ENCODE measurements around the gene SHISAL1.

SHISAL1 gene

GRCh38 chr22:44284711-44285110, 28.0 kb downstream of the SHISAL1 start:
- no peaks in the 10 kb centered on the region for H3K9me3 ChIP-seq (replicated peaks; ENCODE audit: insufficient read depth, low read length)
- H3K27me3 ChIP-seq (replicated peaks; ENCODE audit: insufficient read depth, low read length), result peaks cover 100% of the 10 kb centered on the region
- no peaks in the 10 kb centered on the region for H3K4me1 ChIP-seq (ENCODE audit: low read length)
- no peaks in the 10 kb centered on the region for H3K9me2 ChIP-seq (replicated peaks; ENCODE audit: insufficient read depth, low read length)
- TF ChIP-seq EZH2phosphoT487 (IDR thresholded peaks at IDR 0.05; ENCODE audit: low read length) (no peak), EZH2 (optimal IDR thresholded peaks at IDR 0.05; ENCODE audit: low read depth, low read length) (no peak)
- TF ChIP-seq, protein P1, sequence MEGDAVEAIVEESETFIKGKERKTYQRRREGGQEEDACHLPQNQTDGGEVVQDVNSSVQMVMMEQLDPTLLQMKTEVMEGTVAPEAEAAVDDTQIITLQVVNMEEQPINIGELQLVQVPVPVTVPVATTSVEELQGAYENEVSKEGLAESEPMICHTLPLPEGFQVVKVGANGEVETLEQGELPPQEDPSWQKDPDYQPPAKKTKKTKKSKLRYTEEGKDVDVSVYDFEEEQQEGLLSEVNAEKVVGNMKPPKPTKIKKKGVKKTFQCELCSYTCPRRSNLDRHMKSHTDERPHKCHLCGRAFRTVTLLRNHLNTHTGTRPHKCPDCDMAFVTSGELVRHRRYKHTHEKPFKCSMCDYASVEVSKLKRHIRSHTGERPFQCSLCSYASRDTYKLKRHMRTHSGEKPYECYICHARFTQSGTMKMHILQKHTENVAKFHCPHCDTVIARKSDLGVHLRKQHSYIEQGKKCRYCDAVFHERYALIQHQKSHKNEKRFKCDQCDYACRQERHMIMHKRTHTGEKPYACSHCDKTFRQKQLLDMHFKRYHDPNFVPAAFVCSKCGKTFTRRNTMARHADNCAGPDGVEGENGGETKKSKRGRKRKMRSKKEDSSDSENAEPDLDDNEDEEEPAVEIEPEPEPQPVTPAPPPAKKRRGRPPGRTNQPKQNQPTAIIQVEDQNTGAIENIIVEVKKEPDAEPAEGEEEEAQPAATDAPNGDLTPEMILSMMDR (IDR thresholded peaks at IDR 0.05; ENCODE audit: low read length), result no peak
- no peaks in the 10 kb centered on the region for H3K36me3 ChIP-seq (replicated peaks; ENCODE audit: insufficient read depth, low read length)
- DNase-seq, result no peak
- H3F3A ChIP-seq (ENCODE audit: insufficient read depth, low read length), result no peaks in the 10 kb centered on the region
- no peak overlapping the region for H2AFZ ChIP-seq (ENCODE audit: low read length)
- no peak overlapping the region for H3K9ac ChIP-seq (ENCODE audit: low read length)
- no peak overlapping the region for H3K27ac ChIP-seq (ENCODE audit: low read length)
- H3K4me2 ChIP-seq (ENCODE audit: low read depth, low read length), result no peak overlapping the region
- H3K4me3 ChIP-seq (ENCODE audit: low read length), result no peak overlapping the region
- H3K79me2 ChIP-seq (ENCODE audit: low read length), result no peaks in the 10 kb centered on the region
- no peaks in the 10 kb centered on the region for H4K20me1 ChIP-seq (ENCODE audit: insufficient read depth, low read length)

- Histone ChIP-seq H4K20me1 (ENCODE audit: insufficient read depth, low read length) (no peaks in the 10 kb centered on the region), H3K27me3 (replicated peaks; ENCODE audit: insufficient read depth, low read length) (peaks cover 100% of the 10 kb centered on the region), H3K9ac (ENCODE audit: low read length) (no peak overlapping the region), H3K4me1 (ENCODE audit: low read length) (no peaks in the 10 kb centered on the region), H3K9me3 (replicated peaks; ENCODE audit: insufficient read depth, low read length) (no peaks in the 10 kb centered on the region), H3K79me2 (ENCODE audit: low read length) (no peaks in the 10 kb centered on the region), H3K27ac (ENCODE audit: low read length) (no peak overlapping the region), H3F3A (ENCODE audit: insufficient read depth, low read length) (no peaks in the 10 kb centered on the region), H3K4me2 (ENCODE audit: low read depth, low read length) (no peak overlapping the region), H3K4me3 (ENCODE audit: low read length) (no peak overlapping the region), H2AFZ (ENCODE audit: low read length) (no peak overlapping the region), H3K9me2 (replicated peaks; ENCODE audit: insufficient read depth, low read length) (no peaks in the 10 kb centered on the region), H3K36me3 (replicated peaks; ENCODE audit: insufficient read depth, low read length) (no peaks in the 10 kb centered on the region)
- TF ChIP-seq EZH2phosphoT487 (IDR thresholded peaks at IDR 0.05; ENCODE audit: low read length), result no peak
- TF ChIP-seq, protein P1 (IDR thresholded peaks at IDR 0.05; ENCODE audit: low read length), result no peak
- no peak for DNase-seq
Measured at GRCh38 chr22:44281768-44282637, 30.7 kb downstream of the SHISAL1 start.

DNA sequence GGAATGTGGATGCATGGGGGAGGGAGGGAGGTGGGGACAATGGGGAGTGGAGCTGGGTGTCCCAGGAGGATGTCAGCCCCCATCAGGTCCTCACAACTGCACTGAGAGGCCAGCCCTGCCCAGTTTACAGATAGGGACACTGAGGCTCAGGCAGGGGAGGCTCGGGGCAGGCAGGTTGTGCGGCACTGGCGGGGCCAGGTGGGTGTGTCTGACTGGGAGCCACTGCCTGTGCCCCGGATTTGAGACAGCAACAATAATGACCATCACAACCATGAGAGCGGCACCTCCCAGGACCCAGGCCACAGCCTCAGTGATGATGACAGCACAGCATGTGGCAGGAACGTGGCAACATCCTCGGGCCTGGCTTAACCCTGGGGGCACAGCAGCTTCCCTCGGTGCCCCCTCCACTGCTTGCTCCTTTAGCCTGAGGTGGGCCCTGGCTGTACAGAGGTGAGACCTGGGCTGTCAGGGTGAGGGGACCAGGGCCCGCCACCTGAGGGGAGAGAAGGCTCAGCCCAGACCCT, 32.0 kb downstream of the SHISAL1 start:
- Histone ChIP-seq H3K4me3 (ENCODE audit: low read length) (no peak overlapping the region), H3K9me3 (replicated peaks; ENCODE audit: insufficient read depth, low read length) (no peaks in the 10 kb centered on the region), H3K9ac (ENCODE audit: low read length) (no peak overlapping the region), H3K27ac (ENCODE audit: low read length) (no peak overlapping the region), H4K20me1 (ENCODE audit: insufficient read depth, low read length) (no peaks in the 10 kb centered on the region), H3K79me2 (ENCODE audit: low read length) (no peaks in the 10 kb centered on the region), H3F3A (ENCODE audit: insufficient read depth, low read length) (no peaks in the 10 kb centered on the region), H3K27me3 (replicated peaks; ENCODE audit: insufficient read depth, low read length) (peaks cover 100% of the 10 kb centered on the region), H2AFZ (ENCODE audit: low read length) (no peak overlapping the region), H3K36me3 (replicated peaks; ENCODE audit: insufficient read depth, low read length) (no peaks in the 10 kb centered on the region), H3K4me1 (ENCODE audit: low read length) (no peaks in the 10 kb centered on the region), H3K4me2 (ENCODE audit: low read depth, low read length) (no peak overlapping the region), H3K9me2 (replicated peaks; ENCODE audit: insufficient read depth, low read length) (no peaks in the 10 kb centered on the region)
- TF ChIP-seq EZH2 (optimal IDR thresholded peaks at IDR 0.05; ENCODE audit: low read depth, low read length) (no peak), EZH2phosphoT487 (IDR thresholded peaks at IDR 0.05; ENCODE audit: low read length) (no peak)
- TF ChIP-seq, protein P1 (IDR thresholded peaks at IDR 0.05; ENCODE audit: low read length), result no peak
- DNase-seq, result no peak
